GM19463 (cell line): ENCODE results near the gene MYH6.
"Not testable (repeated sequence)": the region's sequence is repeated elsewhere in the genome, so short reads cannot be mapped to it uniquely, and the experiment has no call there.

ENCODE experiments used
- ATAC-seq: cut with Tn5 transposase; IDR thresholded peaks from one replicate; pipeline ENCODE4 v1.9.1; 2021; ENCODE audit warnings: mild to moderate bottlenecking, moderate library complexity; ENCODE audit not compliant: unreplicated experiment

MYH6 gene

GRCh38 chr14:23399591-23399990, 8.5 kb downstream of the MYH6 start:
- no peak for ATAC-seq

DNA sequence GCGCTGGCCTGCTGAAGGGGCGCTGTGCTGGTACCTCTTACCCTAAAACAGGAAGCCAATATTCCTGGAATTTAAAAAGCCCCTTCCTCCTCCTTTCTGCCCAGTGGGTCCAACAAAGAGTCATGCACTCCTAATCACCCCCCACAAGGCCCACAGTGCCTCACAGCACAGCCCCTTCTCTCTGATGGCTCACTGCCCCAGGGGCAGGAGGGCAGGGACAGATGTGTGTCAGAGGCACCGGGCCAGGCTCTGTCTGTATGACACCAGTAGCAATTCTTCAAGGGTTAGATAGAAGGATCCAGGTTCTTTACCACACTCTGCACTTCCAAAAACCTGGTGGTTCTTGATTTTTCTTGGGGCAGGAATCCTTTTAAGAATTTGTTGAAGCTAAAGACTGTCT, 8.9 kb downstream of the MYH6 start:
- no peak for ATAC-seq

GRCh38 chr14:23398348-23398747, 9.7 kb downstream of the MYH6 start:
- no peak for ATAC-seq

DNA sequence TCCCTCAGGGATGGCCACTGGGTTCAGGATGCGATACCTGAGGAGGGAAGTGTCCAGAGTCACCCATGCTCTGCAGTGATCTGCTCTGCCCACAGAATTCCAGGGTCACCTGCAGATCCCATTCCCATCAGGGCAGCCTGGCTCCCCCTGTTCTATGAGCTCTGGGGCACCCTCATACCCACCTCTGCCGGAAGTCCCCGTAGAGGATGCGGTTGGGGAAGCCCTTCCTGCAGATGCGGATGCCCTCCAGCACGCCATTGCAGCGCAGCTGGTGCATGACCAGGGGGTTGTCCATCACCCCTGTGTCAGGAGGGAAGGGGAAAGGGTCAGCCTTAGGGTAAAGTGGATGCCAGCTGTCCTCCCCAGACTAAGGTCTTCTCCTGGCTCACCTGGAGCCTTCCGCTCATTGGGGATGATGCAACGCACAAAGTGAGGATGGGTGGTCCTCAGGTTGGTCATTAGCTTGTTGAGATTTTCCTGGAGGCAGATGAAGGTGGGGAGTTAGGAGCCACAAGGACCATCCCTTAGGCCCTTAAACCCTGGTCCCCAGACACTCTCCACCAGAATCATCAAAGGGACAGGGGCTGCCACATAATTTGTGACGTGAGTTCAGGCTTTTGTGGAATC, 11.2 kb downstream of the MYH6 start:
- no peak for ATAC-seq

DNA sequence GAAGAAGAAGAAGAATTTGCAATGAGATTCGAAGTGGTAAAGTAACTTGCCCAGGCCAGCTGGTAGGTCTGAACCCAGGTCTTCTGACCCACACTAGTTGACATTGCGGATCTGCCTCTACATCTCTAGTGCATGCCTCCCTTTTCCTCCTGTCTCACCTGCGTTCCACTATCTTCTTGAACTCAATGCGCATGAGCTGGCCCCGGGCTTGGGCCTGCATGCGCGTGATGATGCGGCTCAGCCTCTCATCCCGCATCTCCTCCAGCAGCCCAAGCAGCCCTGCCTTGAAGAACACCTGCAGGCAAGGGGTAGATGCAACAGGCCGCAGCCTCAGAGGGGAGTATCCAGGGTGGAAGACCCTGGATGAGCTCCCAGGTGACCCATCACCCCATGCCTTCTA, 11.9 kb downstream of the MYH6 start:
- ATAC-seq: no peak

DNA sequence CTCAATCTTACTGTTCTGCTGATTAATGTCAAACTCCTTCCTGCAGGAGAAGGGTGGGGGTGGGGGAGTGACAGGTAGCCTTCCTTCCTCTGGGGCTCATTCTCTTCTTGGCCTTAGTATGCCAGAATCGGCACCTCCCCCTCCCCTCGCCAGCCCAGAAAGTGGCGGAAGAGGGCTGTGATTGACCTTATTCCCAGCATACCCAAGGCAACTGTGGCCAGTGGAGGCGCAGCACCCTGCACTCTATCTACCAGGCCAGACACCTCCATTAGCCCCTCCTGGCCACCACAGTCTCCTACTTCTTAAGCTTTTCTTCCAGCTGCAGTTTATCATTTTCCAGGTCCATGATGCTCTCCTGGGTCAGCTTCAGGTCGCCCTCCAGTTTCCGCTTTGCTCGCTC, 15.5 kb downstream of the MYH6 start:
- ATAC-seq: no peak

DNA sequence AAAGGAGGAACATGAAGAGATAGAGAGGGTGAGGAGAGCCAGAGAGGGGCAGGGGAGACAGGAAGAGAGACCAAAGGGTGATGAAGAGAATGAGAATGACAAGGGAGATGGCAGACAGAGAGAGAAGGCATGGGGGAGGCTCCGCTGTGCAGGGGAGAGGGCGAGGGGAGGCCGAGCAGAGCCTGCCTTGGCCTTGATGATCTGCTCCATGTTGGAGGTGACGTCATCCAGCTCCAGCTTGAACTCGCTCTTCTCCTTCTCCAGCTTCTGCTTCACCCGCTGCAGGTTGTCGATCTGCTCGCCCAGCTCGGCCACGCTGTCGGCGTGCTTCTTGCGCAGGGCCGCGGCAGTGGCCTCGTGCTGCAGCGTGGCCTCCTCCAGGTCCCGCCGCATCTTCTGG, 18.2 kb downstream of the MYH6 start:
- ATAC-seq: not testable (repeated sequence)

- no peak for ATAC-seq
Observed at GRCh38 chr14:23389396-23389795, 18.7 kb downstream of the MYH6 start.

- ATAC-seq: no peak
Observed at GRCh38 chr14:23388996-23389395, 19.1 kb downstream of the MYH6 start.

DNA sequence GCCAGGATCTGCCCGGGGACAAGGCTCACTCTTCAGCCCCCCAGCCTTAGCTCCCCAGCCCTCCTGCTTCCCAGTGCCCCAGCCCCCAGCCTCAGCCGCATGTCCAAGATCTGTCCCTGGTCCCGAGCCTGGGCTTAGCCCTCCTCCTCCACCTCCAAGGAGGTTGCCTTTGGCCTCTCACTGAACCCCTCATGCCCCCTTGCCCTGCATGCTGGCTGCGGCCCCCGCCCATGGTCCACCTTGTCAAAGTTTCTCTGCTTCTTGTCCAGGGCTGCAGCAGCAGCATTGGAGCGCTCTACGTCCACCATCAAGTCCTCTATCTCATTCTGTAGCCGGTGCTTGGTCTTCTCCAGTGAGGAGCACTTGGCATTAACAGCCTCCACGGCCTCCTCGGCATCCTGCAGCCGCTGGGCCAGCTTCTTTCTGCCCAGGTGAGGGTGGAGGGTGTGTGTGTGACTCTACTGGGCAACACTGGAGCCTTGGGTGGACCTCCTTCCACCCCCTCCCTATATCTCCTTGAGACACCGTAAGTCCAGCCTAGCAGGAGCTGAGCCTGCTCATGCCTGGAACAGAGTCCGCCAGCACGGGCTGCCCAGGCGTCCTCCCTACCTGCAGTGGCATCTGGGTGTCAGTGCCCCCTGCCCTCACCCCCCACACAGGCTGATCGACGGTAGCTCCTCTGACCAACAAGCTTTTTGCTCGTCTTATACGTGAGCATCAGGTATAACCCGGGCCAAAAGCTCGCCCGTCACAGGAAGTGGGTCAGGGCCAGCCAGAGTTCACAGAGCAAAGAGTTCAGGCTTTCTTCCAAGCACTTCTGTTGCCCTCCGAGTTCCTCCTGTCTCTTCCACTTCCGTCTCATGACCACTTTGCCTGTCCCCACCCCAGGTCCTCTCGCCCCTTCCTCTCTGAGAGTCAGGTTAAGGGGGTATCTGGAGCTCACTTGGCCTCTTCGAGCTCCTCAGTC, 19.9 kb downstream of the MYH6 start:
- no peak for ATAC-seq

- no peak for ATAC-seq
Observed at GRCh38 chr14:23386999-23387398, 21.1 kb downstream of the MYH6 start.

GRCh38 chr14:23386266-23386657, 21.8 kb downstream of the MYH6 start:
- ATAC-seq: not testable (repeated sequence)

- no peak for ATAC-seq
Observed at GRCh38 chr14:23385642-23386265, 22.3 kb downstream of the MYH6 start.

DNA sequence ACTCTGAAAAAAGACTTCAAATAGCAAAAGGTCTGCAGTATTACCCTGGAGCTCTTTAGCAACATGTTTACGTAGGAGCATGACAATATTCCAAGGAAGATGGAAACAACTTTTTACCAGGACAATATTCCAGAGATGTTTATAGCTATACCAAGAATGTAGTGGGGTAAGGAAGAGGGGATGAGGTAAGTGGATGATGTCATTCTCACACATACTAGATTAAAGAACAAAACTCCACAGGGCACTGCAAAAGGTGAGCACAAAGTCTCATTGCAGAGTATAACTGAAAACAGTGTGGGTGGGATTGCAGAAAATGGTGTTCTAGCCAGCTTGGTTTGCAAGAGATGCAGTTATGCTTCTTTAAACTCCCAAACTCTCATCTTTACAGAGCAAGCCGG, 22.8 kb downstream of the MYH6 start:
- no peak for ATAC-seq

DNA sequence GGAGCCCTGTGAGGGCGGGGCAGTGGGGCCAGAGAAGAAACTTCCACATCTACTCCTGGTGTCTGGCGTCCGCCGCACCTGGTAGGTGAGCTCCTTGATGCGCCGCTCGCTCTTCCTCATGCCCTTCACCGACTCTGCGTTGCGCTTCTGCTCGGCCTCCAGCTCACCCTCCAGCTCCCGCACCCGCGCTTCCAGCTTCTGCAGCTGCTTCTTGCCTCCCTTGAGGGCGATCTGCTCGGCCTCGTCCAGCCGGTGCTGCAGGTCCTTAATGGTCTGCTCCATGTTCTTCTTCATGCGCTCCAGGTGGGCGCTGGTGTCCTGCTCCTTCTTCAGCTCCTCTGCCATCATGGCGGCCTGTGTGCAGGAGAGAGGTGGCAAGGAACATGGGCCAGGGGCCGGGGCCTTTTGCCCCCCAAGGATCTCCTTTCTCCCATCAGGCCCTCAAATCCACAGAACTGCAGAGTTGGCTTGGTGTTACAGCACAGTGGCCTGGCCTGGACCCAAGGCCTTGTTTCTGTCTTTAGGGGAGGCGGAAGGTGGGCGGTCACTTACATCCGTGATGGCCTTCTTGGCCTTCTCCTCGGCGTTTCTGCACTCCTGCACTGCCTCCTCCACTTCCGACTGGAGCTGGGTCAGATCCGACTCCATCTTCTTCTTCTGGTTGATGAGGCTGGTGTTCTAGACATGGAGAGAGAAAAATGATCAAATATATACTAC, 23.6 kb downstream of the MYH6 start:
- ATAC-seq: no peak

DNA sequence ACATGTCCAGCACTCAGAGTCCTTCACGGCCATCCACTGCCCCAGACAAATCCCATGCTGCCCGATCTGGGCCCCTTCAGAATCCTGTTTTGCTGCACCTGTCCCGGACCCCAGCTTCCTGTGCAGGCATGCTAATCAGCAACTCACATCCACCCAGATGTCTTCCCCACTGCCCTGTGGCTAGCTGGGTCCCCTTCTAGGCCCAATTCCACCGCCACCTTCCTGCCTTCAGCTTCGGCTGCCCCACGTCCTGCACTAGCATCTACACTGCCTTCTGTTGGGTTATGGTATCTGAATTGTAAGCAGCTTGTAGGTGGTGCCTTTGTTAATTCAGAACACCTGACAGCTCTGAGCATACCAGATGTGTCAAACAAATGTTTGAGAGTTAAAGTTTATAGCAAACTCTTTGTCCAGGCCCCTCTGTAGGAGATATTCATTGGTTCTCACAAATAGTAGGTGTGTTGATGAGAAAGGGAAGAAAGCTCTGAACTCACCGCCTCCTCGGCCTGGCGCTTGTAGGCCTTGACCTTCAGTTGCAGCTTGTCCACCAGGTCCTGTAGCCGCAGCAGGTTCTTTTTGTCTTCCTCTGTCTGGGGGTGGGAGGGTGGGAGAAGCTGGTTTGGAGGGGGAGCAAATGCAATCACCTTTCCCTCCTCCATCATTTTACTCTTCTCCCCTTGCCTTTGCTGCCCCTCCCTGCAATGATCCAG, 25.2 kb downstream of the MYH6 start:
- no peak for ATAC-seq

- no peak for ATAC-seq
Observed at GRCh38 chr14:23382276-23382675, 25.8 kb downstream of the MYH6 start.

- no peak for ATAC-seq
Observed at GRCh38 chr14:23381871-23382270, 26.2 kb downstream of the MYH6 start.

DNA sequence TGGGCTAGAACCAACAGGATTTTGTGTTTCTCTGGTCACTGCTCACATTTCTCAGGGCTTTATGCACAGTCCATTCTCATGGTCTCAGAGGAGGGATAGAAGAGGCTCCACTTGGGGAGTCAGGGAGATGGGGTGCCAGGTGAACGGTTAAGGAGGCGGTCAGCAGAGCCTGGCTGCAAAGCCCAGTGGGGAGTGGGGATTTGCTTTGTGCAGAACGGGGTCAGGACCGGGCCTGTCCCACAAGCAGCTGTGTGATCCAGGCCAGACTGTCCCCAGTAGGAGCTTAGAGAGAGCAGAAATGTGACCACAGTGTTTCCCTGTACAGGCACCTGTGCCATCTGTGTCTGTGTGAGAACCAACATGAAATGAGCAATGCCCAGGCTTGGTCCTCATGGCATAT, 27.1 kb downstream of the MYH6 start:
- no peak for ATAC-seq

DNA sequence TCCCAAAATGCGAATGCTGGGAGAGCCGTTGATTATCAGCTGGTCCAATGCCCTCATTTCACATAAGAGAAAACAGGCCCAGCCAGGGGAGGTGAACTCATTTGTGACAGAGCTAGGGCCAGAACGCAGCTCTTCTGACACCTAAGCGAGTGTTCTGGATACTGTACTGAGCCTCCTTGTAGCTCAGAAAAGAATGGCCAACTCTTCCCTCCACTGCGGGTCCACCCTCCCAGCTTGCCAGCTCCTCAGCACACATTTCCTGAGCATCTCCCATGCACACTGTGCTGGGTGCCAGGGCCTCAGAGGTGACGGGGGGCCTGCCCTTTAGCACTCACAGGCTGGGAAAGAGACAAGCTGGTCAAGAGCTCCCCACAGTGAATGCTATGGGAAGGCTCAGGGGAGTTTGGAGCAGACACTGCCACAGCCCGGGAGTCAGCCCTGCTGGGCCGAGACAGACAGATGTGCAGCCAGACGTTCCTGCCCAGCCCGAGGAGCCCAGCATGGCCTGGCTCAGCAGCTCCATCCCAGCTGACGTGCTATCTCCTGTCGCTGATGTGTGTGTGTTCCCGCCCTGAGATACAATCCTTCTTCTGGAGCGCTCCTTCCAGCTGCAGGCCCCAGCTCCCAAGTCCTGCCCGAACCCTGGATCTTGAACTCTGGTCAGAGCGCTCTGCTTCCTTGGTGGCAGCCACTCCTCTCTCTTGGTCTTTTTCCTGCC, 27.7 kb downstream of the MYH6 start:
- ATAC-seq: no peak
